Activated naive CD4-positive, alpha-beta T cell (primary cell): ENCODE data around the gene OTOG.

Experiments
- DNase-seq, 4 experiments: peaks; one replicate each; lab custom pipeline; 2025; lab: John Stamatoyannopoulos, UW

Gene OTOG

GRCh38 chr11:17560281-17561110, 13.4 kb downstream of the OTOG start:
- no peak for DNase-seq

- no peak for DNase-seq
Observed at GRCh38 chr11:17561111-17561415, 14.0 kb downstream of the OTOG start.

- DNase-seq: no peak
Observed at GRCh38 chr11:17561526-17561925, 14.5 kb downstream of the OTOG start.

- no peak for DNase-seq
Observed at GRCh38 chr11:17563231-17563646, 16.2 kb downstream of the OTOG start.

GRCh38 chr11:17563961-17564686, 17.1 kb downstream of the OTOG start:
- no peak for DNase-seq

GRCh38 chr11:17564687-17565042, 17.6 kb downstream of the OTOG start:
- DNase-seq: no peak

GRCh38 chr11:17568944-17569343, 21.9 kb downstream of the OTOG start:
- DNase-seq: no peak

GRCh38 chr11:17570034-17570433, 23.0 kb downstream of the OTOG start:
- DNase-seq: no peak

GRCh38 chr11:17571431-17572358, 24.6 kb downstream of the OTOG start:
- no peak for DNase-seq

- no peak for DNase-seq
Observed at GRCh38 chr11:17572359-17572690, 25.3 kb downstream of the OTOG start.

- no peak for DNase-seq
Observed at GRCh38 chr11:17572791-17573460, 25.9 kb downstream of the OTOG start.

- DNase-seq: no peak
Observed at GRCh38 chr11:17573526-17573925, 26.5 kb downstream of the OTOG start.

GRCh38 chr11:17574141-17575091, 27.4 kb downstream of the OTOG start:
- DNase-seq: no peak

- no peak for DNase-seq
Observed at GRCh38 chr11:17575431-17576425, 28.7 kb downstream of the OTOG start.

- DNase-seq: no peak
Observed at GRCh38 chr11:17578296-17578695, 31.2 kb downstream of the OTOG start.

- no peak for DNase-seq
Observed at GRCh38 chr11:17578958-17579357, 31.9 kb downstream of the OTOG start.

- no peak for DNase-seq
Observed at GRCh38 chr11:17579451-17579850, 32.4 kb downstream of the OTOG start.

- DNase-seq: no peak
Observed at GRCh38 chr11:17580271-17580670, 33.2 kb downstream of the OTOG start.

GRCh38 chr11:17581036-17581731, 34.1 kb downstream of the OTOG start:
- no peak for DNase-seq
